Smooth muscle cell of the umbilical artery (primary cell): ENCODE data around the gene DHX58. TPM values are rescaled to one million over a fixed set of nuclear protein-coding genes. Genes with fewer than 3 reads are reported as not detected.

Experiments
- total RNA-seq: library from RNA; depleted of rRNA; stranded (reverse); fragments of >200 nt; gene quantifications from 2 replicates; pipeline ENCODE4 v1.2.3, GENCODE V29; 2014

The DHX58 gene
- total RNA-seq: 6.8 and 10.3 TPM in 2 replicates

GRCh38 chr17:42112552-42113176 is at the start of gene DHX58:
Gene DHX58, minus strand, starts transcription at chr17:42112714. Its CDS starts 822 bp downstream, at chr17:42111892.

DNA sequence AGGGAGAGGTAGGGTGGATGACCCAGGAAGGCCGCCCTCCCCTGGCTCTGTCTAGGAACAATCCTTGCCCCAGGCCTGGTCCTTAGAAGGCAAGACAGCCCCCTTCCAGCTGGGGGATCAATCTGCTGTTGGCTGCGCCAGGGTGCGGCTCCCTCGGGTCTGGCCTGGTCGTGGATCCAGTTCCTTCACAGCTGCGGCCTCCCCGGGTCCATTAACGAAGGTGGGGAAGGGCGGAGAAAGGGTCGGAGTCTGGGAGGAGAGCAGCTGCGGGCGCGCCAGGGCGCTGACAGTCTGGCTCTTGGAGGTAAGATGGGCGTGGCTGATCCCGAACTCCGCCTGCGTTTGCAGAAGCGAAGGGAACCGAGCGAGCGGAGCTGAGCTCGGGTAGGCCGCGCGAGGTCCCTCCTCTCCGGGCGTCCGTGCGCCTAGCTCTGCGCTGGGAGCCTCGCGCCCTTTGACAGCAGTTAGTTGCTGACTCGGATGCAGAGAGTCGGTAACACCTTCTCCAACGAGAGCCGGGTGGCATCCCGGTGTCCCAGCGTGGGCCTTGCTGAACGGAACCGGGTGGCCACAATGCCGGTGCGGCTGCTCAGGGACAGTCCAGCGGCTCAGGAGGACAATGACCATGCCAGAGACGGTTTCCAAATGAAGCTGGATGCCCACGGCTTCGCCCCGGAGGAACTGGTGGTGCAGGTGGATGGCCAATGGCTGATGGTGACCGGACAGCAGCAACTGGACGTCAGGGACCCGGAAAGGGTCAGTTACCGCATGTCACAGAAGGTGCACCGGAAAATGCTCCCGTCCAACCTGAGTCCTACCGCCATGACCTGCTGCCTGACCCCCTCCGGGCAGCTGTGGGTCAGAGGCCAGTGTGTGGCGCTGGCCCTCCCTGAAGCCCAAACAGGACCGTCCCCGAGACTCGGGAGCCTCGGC is 10.1 kb upstream of the DHX58 start, which contains the start of gene HSPB9:
Gene HSPB9 (plus strand): TSS at position 434 of the 933 bp plus-strand sequence. CDS start 47 bp downstream, at position 481.

GRCh38 chr17:42120770-42121769 is 8.6 kb upstream of the DHX58 start, which contains the start of gene KAT2A:
Gene KAT2A, minus strand, starts transcription at chr17:42121367. Its CDS starts 63 bp downstream, at chr17:42121304.

DNA sequence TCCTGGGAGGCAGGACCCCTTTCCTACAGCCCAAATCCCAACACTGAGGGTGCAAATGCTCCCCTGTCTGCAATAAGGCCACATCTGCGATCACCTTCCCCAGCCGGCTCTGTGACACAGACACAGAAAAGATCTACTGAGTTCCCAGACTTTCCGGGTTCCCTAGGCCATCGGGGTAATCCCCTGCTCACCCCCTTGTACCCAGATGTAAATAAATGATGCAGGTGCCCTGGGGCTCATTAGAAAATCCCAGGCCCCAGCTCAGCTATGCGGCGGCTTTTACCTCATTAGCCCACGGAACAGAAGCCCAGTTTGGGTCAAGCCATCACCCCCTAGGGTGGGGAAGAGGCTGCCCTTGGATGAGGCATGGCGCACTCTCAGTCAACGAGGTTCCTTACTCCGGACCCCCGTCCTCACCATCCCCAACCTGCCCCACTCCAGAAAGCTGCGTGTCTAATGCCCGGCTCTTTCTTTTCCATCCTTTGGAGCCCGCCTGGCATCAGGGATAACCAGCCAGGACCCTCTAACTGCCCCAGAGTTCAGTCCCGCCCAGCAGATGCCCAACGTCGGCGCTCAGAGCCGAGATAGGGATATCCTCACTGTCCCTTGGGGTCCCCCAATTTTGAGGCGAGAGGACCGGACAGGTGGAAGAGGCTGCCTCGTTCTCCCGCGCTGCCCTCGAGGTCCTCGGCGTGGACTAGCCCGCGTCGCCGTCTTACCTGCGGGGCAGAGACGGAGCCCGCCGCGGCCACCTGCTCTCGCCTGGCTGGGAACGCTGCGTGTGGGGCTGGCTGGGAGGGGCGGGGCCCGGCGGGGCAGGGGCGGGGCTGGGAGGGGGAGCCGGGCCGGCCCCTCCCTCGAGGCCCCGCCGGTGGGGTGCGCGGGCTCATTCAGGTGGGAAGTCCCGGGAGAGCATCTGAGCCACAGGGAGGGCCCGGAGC is 14.6 kb downstream of the DHX58 start, which contains the start of gene ZNF385C:
Gene ZNF385C (minus strand): TSS at position 783 of the 941 bp plus-strand sequence. CDS start 35,417 bp downstream, outside the sequence.

Other genes with a start within 250 kb of the DHX58 start
- gene KLHL11, start 247.3 kb downstream of the DHX58 start, total RNA-seq: 30.0 and 32.6 TPM in 2 replicates
- 379 and 587 TPM in 2 replicates for gene ACLY, start 193.8 kb downstream of the DHX58 start, total RNA-seq
- 0.30 and 0.37 TPM in 2 replicates for gene ODAD4, start 182.1 kb downstream of the DHX58 start, total RNA-seq
- gene CNP, start 145.9 kb downstream of the DHX58 start, total RNA-seq: 37.7 and 51.1 TPM in 2 replicates
- gene DNAJC7, start 95.3 kb downstream of the DHX58 start, total RNA-seq: 65.3 and 71.3 TPM in 2 replicates
- 20.8 and 29.6 TPM in 2 replicates for gene NKIRAS2, start 92.6 kb downstream of the DHX58 start, total RNA-seq
- under 0.01 and 0.09 TPM in 2 replicates for gene C17orf113, start 62.1 kb downstream of the DHX58 start, total RNA-seq
- not detected in 2 replicates for gene ZNF385C, start 14.2 kb downstream of the DHX58 start, total RNA-seq
- gene KAT2A, start 8.7 kb upstream of the DHX58 start, total RNA-seq: 10.7 and 16.7 TPM in 2 replicates
- gene HSPB9, start 10.1 kb upstream of the DHX58 start, total RNA-seq: 0.14 TPM in 1 of 2 replicates, not detected in the other
- gene RAB5C, start 42.3 kb upstream of the DHX58 start, total RNA-seq: 63.0 and 86.9 TPM in 2 replicates
- gene KCNH4, start 68.4 kb upstream of the DHX58 start, total RNA-seq: not detected in 2 replicates
- gene HCRT, start 72.7 kb upstream of the DHX58 start, total RNA-seq: not detected in 2 replicates
- 7.0 and 9.2 TPM in 2 replicates for gene GHDC, start 81.8 kb upstream of the DHX58 start, total RNA-seq
- 27.3 and 29.7 TPM in 2 replicates for gene STAT5B, start 163.7 kb upstream of the DHX58 start, total RNA-seq
- 4.9 and 19.0 TPM in 2 replicates for gene STAT5A, start 175.8 kb upstream of the DHX58 start, total RNA-seq